Posterior cingulate gyrus (tissue), 11 donors: ENCODE results near the gene NPR1.
"Not testable (repeated sequence)": the region's sequence is repeated elsewhere in the genome, so short reads cannot be mapped to it uniquely, and the experiment has no call there.

Experiments
- DNase-seq, 10 donors: peaks; one replicate each; pipeline versions ENCODE4 v3.0.0 to v3.0.0-alpha.2; 2020 to 2021; ENCODE audit warnings: mixed read lengths in 3 of 10
- intact Hi-C: fragments of 100-400 bp; cut with DNase I; formaldehyde crosslinking; loops from one replicate; pipeline ENCODE4 v1.15.1; 2023

NPR1 gene

DNA sequence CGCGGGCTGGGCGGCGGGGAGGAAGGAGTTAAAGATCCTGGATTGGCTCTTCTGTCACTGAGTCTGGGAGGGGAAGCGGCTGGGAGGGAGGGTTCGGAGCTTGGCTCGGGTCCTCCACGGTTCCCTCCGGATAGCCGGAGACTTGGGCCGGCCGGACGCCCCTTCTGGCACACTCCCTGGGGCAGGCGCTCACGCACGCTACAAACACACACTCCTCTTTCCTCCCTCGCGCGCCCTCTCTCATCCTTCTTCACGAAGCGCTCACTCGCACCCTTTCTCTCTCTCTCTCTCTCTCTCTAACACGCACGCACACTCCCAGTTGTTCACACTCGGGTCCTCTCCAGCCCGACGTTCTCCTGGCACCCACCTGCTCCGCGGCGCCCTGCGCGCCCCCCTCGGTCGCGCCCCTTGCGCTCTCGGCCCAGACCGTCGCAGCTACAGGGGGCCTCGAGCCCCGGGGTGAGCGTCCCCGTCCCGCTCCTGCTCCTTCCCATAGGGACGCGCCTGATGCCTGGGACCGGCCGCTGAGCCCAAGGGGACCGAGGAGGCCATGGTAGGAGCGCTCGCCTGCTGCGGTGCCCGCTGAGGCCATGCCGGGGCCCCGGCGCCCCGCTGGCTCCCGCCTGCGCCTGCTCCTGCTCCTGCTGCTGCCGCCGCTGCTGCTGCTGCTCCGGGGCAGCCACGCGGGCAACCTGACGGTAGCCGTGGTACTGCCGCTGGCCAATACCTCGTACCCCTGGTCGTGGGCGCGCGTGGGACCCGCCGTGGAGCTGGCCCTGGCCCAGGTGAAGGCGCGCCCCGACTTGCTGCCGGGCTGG lies at the start of gene NPR1:
Gene NPR1 (plus strand): TSS at position 170 of the 818 bp plus-strand sequence. CDS start 421 bp downstream, at position 591.
- intact Hi-C loops = loop anchor here (10.0 kb wide), 1 partner anchor 96 kb away; the partner anchor contains the start of gene SLC27A3
- peak in 5 of 10 donors; percentile 13 to 85 (median 76) for DNase-seq

GRCh38 chr1:153629343-153629665 lies 49.2 kb upstream of the NPR1 start:
- intact Hi-C loops = loop anchor here (5.0 kb wide), 1 partner anchor 57 kb away; no protein-coding TSS in a partner anchor
- no peak for DNase-seq

DNA sequence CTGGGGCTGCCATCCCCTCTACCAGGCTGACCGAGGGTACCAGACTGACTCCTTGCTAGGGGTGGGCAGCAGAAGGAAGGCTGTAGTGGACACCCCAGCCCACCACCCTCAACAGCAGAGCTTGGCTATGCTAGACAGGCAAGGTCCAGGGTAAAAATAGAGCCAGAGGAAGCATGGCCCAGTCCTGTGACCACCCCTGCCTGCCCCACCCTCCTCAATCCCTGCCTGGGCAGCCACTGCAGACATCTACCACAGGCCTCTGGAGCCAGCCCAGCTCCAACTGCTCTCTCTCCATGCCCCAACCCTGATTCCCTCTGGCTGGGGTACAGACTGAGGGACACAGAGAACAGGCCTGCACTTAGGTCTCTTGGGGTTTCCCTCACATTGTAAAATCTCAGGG lies 48.5 kb upstream of the NPR1 start:
- intact Hi-C loops = loop anchor here (5.0 kb wide), 1 partner anchor 58 kb away; no protein-coding TSS in a partner anchor

GRCh38 chr1:153630384-153630783 lies 48.1 kb upstream of the NPR1 start:
- intact Hi-C loops = no loop called here
- no peak for DNase-seq

More for the DNA sequence above, 48.5 kb upstream of the NPR1 start:
- peak in 1 of 10 donors; percentile 31 for DNase-seq

DNA sequence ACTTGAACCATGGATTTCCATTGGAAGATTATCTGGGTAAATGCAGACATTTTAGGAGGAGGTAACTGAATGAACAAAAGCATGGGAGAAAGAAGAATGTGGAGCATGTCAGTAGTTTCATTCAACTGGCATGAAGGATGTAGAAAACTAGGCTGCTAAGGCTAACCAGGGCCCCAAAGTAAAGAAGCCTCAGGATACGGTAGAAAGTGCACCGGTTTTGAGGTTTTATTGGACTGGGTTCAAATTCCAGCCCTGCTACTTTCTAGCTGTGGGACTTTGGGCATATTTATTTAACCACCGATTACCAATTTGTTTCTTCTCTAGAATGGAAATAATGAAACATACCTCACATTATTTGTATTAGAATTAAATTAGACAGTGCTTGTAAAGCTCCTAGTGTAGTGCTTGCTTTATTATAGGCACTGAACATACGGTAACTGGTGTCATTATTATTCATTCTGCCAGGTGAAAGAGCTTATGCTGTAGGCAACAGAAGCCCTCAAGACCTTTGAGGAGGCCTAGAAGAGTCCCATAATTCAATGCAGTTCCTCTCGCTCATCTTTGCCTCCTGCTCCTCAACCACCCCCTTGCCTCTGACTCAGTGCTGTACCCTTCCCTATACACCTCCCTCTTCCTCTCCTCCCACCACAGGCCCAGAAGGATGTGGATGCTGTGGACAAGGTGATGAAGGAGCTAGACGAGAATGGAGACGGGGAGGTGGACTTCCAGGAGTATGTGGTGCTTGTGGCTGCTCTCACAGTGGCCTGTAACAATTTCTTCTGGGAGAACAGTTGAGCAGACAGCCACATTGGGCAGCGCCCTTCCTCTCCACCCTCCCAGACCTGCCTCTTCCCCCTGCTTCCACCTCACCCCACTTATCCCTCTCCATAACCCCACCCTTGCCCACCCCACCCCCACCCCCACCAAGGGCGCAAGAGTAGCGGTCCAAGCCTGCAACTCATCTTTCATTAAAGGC lies 47.2 kb upstream of the NPR1 start:
- intact Hi-C loops = no loop called here

DNA sequence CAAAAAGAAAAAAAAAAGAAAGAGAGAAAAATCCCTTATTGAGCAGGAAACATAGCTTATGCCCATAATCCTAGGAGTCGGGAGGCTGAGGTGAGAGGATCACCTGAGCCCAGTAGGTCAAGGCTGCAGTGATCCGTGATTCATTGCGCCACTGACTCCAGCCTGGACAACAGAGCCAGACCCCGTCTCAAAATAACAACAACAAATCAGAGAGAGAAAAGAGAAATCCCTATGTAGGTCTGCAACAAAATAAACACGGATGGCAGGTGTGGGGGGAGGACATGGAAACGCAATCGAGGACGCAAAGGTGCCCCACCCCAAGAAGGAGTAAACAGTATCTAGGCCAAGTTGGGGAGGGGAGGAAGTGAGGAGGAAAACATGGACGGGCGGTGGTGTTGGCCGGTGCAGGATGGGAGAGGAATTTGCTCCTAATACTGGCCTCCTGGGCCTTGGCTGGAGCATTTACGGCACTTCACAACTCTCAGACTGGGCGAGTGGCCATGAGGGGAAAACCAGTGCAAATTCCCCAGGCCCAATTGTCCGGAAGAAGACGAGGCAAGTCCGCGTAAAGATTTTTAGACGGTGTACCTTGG lies 45.2 kb upstream of the NPR1 start:
- DNase-seq = peak in 1 of 10 donors; percentile 84
- intact Hi-C loops = no loop called here

More for the DNA sequence above, 47.2 kb upstream of the NPR1 start:
- no peak for DNase-seq

DNA sequence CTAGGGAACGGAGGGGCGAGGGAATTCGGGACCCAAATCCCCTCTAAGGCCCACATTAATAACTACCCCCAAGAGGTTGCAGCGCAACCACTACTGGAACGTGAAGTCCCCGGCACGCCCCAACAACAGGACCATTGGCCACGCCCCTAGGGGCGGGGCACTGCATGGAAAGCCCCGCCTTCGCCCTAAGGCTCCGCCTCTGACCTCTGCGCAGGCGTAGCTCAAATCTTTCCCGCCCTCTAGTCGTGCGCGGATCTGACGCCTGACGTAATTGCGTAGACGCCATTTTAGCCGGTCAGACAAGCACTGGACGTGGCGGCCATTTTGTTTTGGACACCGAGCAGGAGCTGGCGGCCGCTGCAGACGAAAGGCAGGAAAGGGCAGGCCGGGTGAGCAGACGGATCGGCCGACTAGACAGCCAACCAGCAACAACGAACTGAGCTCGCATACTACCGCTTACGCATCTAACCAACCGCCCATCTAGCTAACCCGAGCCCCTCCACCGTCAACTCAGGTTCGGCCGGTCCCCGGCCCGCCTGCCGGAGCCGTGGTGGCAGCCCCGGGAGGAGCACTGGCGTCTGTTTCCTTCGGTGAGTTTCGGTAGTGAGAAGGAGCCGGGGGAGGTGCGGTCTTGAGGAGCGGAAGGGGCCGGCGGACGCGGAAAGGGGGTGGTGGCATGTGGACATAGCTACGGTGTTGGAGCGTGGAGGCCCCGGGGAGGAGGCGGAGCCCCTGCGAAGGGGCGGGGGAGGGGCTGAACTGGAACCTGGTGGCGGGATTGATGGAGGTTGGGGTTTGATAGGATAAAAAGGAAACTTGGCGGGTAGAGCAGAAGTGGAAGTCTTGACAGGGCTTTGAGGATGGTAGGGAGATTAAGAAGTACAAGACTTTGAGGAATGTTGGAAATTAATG lies 44.5 kb upstream of the NPR1 start, which contains the start of gene CHTOP:
Gene CHTOP (plus strand): TSS at position 313 of the 912 bp plus-strand sequence. CDS start 2,523 bp downstream, outside the sequence.
- intact Hi-C loops = no loop called here
- DNase-seq = peak; percentile 96 to 100 (median 99)

GRCh38 chr1:153635872-153636271 lies 42.6 kb upstream of the NPR1 start:
- DNase-seq = no peak
- intact Hi-C loops = no loop called here

DNA sequence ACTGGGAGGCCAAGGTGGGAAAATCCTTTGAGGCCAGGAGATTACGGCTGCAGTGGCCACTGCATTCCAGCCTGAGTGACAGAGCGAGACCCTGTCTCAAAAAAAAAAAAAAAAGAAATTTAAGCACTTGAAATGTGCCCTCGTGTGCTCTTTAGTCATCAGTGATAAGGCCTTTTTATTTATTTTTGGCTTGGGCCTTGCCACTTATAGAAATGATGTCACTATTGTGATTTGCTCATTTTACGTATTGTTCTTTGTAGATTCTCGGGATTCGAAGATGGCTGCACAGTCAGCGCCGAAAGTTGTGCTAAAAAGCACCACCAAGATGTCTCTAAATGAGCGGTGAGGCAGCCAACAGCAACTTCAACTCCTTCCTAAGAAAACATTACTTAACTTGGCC lies 42.2 kb upstream of the NPR1 start:
- no peak for DNase-seq
- intact Hi-C loops = no loop called here

DNA sequence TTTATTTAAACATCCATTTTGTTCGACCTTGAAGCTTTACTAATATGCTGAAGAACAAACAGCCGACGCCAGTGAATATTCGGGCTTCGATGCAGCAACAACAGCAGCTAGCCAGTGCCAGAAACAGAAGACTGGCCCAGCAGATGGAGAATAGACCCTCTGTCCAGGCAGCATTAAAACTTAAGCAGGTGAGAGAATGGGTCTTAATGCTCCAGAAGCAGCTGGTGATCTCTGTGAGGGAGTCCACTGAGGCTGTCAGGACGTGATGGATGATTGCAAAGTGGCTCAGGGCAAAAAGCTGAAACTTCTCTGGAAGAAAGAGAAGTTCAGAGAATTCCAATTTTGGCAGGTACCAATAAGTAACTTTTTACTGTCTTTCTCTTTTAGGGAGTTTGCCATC lies 40.2 kb upstream of the NPR1 start:
- no peak for DNase-seq
- intact Hi-C loops = no loop called here

DNA sequence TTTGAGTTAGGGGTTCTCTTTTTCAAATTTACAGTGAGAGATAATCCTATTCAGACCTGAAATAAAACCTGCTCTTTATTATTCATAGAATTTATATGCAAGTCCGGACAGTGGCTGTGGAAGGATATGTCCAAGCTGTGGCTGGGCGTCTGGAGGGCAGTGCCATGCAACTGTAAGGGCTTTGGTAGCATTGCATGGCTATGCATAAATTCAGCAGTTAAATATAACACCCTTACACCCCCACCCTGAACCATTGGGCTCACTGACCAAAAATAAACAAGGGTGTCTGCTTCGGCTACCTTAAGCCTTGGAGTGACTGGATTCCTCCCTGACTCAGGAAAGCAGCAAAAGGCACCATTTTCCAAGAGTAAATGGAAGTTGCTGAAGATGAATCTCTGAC lies 39.2 kb upstream of the NPR1 start:
- no peak for DNase-seq
- intact Hi-C loops = no loop called here

- not testable (repeated sequence) for DNase-seq
These were observed 38.3 kb upstream of the NPR1 start for GRCh38 chr1:153640213-153640612.

DNA sequence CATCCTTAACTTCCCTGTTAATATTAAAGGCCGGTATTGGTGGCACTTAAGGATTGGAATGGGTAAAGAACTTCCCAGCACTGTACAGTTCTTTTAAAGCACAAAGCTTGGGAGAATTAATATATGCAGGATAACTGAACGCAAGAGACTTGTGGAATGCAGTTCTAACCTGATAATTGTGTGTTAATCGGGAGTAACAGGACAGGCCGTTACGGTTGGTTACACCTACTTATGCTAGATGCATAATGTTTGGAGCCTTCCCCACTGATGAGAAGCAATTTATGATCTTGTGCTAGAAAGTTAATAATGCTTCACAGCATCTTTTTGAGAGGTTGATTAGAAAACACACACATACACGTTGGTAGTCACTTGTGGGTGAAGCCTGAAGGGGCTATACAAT lies 37.6 kb upstream of the NPR1 start:
- intact Hi-C loops = no loop called here
- no peak for DNase-seq

More at GRCh38 chr1:153640213-153640612, 38.3 kb upstream of the NPR1 start:
- intact Hi-C loops = not testable (repeated sequence)

- DNase-seq = no peak
- intact Hi-C loops = no loop called here
These were observed 36.3 kb upstream of the NPR1 start for GRCh38 chr1:153642161-153642560.

DNA sequence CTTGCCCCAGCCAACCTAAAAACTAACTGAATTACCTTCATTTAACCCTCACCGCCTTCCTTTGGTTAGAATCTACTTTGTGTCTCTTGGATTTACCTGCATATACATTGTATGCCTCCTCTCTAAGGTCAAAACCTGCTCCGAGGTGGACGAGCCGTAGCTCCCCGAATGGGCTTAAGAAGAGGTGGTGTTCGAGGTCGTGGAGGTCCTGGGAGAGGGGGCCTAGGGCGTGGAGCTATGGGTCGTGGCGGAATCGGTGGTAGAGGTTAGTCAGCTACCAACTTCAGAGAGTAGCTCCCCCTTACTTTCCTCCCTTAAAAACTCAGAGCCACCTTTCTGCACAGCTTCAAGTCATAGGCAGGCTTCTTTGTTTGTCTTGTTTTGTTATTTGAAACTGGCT lies 35.4 kb upstream of the NPR1 start:
- no peak for DNase-seq
- intact Hi-C loops = no loop called here

GRCh38 chr1:153643816-153644215 lies 34.7 kb upstream of the NPR1 start:
- intact Hi-C loops = no loop called here

GRCh38 chr1:153646672-153647345 lies 31.7 kb upstream of the NPR1 start:
- intact Hi-C loops = no loop called here
- DNase-seq = no peak

More at GRCh38 chr1:153643816-153644215, 34.7 kb upstream of the NPR1 start:
- DNase-seq = no peak

DNA sequence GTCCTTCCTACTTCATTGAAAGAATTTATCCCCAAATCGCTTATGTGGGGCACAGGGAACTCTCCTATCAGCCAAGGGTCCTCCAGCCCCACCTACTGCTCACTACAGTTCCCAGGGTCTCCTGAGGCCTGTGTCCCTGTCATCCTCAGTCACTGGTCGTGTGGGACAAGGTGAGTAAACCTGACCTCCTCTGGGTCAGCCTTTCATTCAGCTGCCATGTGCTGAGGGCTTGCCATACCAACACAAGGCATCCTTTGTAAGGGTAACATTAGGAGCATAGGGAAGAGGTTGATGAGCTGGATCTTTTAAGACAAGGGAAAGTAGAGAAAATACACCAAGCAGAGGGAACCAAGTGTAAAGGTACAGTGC lies 31.2 kb upstream of the NPR1 start:
- no peak for DNase-seq
- intact Hi-C loops = no loop called here
